Astrocyte of the spinal cord (primary cell): Measurements from ENCODE around the gene LHX5.

ENCODE experiments used
- DNase-seq: peaks from one replicate; pipeline ENCODE4 v3.0.0; 2011; ENCODE audit warnings: low read depth, low spot score
- H3K4me3 ChIP-seq: 2 replicates; pipeline ENCODE4 v1.5.1; 2011; ENCODE audit warnings: low read depth, mild to moderate bottlenecking, low read length, moderate library complexity
- CTCF ChIP-seq: IDR thresholded peaks from 2 replicates; pipeline ENCODE4 v1.5.1; 2012; ENCODE audit warnings: low read depth, mild to moderate bottlenecking, low read length, inconsistent platforms
- in situ Hi-C: cut with HindIII; loops from 2 replicates; pipeline ENCODE4 v1.10.0; 2017; ENCODE audit warnings: low sequenced_read_pairs

Gene LHX5

GRCh38 chr12:113425960-113426453 is 45.7 kb downstream of the LHX5 start:
- in situ Hi-C loops: no loop called here
- H3K4me3 ChIP-seq: no peak overlapping the region
- TF ChIP-seq CTCF: no peak
- no peak for DNase-seq

DNA sequence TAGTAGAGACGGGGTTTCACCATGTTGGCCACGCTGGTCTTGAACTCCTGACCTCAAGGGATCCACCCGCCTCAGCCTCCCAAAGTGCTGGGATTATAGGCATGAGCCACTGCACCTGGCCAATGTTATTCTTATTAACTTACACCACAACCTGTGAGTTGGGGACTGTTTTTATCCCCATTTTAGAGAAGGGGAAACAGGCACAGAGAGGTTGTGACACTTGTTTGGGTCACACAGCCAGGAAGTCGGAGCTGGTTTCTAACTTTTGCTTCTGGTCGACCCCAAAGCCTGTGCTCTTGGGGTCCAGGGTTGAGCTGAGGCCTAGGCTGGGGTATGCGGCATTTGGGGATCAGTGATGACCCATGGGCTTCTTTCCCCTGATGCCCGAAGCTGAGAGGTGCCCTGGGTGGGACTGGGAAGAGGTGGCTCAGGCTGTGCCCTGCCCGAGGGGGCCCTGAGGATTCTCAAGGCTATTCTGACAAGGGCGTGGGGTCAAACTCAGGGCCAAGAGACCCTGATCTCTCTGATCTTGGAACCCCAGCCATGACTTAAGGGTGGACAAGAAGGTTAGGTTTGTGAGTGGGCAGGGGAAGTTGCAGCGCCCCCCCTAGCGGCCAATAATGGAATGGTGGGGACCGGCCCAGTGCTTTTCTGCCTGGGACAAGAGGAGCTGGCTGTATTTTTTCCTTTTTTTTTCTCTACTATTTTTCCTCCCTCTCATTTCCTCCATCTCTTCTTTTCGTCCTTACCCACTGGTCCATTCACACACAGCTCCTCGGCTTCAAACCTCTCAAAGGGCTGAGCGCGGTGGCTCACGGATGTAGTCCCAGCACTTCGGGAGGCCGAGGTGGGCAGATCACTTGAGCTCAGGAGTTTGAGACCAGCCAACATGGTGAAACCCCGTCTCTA is 46.5 kb downstream of the LHX5 start:
- no peak overlapping the region for H3K4me3 ChIP-seq
- peak; percentile 90 for TF ChIP-seq CTCF
- peak; percentile 58 for DNase-seq
- in situ Hi-C loops: no loop called here

DNA sequence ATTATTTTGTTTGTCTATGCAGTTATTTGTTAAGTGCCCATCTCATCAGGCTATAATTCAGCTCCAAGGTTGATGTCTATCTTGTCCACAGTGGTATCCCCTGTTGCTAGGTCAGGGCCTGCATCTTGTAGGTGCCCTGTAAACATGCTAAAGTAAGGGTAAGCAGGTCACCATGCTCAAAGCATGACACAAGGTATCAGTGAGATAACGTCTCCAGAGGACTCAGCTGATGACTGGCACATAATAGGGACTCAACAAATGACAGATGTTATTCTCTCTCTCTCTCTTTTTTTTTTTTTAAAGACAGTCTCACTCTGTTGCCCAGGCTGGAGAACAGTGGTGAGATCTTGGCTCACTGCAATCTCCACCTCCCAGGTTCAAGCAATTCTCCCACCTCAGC is 47.2 kb downstream of the LHX5 start:
- no peak for DNase-seq
- no peak overlapping the region for H3K4me3 ChIP-seq
- in situ Hi-C loops: no loop called here
- TF ChIP-seq CTCF: no peak

DNA sequence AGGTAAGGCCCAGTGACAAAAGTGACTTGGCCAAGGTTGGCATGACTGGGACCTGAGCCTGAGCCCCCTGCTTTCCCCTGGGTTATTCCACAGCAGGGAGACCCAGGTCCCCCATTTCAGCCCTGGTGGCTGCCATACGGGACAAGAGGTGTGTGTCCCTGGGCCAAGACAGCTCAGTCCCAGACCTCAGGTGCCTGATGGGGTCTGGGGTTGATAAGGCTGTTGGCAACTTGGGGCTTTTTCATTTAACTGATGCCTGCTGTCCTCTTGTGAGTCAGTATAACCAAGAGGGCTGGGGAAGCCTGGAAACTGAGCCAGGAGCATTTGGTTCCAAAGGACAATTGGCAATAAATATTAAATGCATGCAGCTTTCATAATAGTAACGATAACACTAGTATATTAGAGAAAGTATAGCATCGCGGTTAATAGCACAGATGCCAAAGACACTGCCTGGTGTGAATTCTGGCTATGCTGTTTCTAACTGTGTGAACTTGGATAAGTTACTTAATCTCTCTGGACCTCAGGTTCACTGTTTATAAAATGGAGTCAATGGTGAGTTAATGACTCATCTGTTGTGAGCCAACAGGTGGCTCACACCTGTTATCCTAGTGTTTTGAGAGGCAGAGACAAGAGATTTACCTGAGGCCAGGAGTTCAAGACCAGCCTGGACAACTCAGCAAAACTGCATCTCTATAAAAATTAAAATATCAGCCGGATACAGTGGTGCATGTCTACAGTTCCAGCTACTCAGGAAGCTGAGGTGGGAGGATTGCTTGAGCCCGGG is 48.6 kb downstream of the LHX5 start:
- H3K4me3 ChIP-seq: peak overlapping the region; percentile 59
- no peak for DNase-seq

GRCh38 chr12:113422030-113422885 is 49.4 kb downstream of the LHX5 start, which contains the start of gene SDSL:
TSS of gene SDSL (plus strand) at chr12:113422380. CDS start at chr12:113427983, 5,603 bp downstream.
- in situ Hi-C loops: no loop called here
- peak; percentile 76 for DNase-seq
- peak within 1 kb of the TSS; percentile 59 for H3K4me3 ChIP-seq
- no peak for TF ChIP-seq CTCF

More for the DNA sequence above, 48.6 kb downstream of the LHX5 start:
- no peak for TF ChIP-seq CTCF
- in situ Hi-C loops: no loop called here
